ENCODE results near the gene WASL. TPM values are rescaled to one million over a fixed set of nuclear protein-coding genes. Genes with fewer than 3 reads are reported as not detected.

Gene WASL
- total RNA-seq, 2 experiments from 2014 or later, result 4.4 to 6.3 TPM

- intact Hi-C loops (cut with micrococcal nuclease; ENCODE audit: unreplicated experiment), result no loop called here
- Histone ChIP-seq H3K36me3 (ENCODE audit: insufficient read depth, low read length) (no peaks in the 10 kb centered on the region), H3K79me2 (ENCODE audit: insufficient read depth, low read depth, low read length) (peaks cover 28% of the 10 kb centered on the region), H2AFZ (ENCODE audit: low read length) (no peak overlapping the region), H3K9me2 (ENCODE audit: insufficient read depth, low read length) (no peaks in the 10 kb centered on the region), H3K4me3 (ENCODE audit: low read depth, low read length, poor library complexity, severe bottlenecking) (no peak overlapping the region), H3K27ac (ENCODE audit: low read depth, low read length, poor library complexity, severe bottlenecking) (no peak overlapping the region), H4K20me1 (ENCODE audit: insufficient read depth, low read length) (peaks cover 6% of the 10 kb centered on the region), H3K4me2 (ENCODE audit: low read length) (no peak overlapping the region), H3K4me1 (ENCODE audit: insufficient read depth, low read length, poor library complexity, severe bottlenecking) (peaks cover 10% of the 10 kb centered on the region), H3K9me3 (ENCODE audit: low read length) (no peaks in the 10 kb centered on the region)
- TF ChIP-seq CTCF (conservative IDR thresholded peaks at IDR 0.05; ENCODE audit: low read length) (no peak), EZH2phosphoT487 (IDR thresholded peaks at IDR 0.05; ENCODE audit: borderline replicate concordance, low read depth, low read length) (no peak)
- CTCF ChIA-PET (ENCODE audit: unreplicated experiment), result no interaction called here
- POLR2A ChIA-PET, result interaction anchor here (0.7 to 1.8 kb wide), 2 partner anchors 12 to 18 kb away, joined by 3 to 4 read pairs; no protein-coding TSS in a partner anchor
- no TSS peak for BruUV-seq (replicated peaks)
- no peak for DNase-seq (ENCODE audit: low spot score)
Measured at GRCh38 chr7:123752534-123752933, 3.7 kb upstream of the WASL start.

GRCh38 chr7:123751821-123752220, 3.0 kb upstream of the WASL start:
- peak overlapping the region; percentile 92 for H3K4me2 ChIP-seq (ENCODE audit: low read length)
- H2AFZ ChIP-seq (ENCODE audit: low read length), result no peak overlapping the region
- ChIA-PET CTCF (ENCODE audit: unreplicated experiment) (no interaction called here), POLR2A (interaction anchor here (1.8 kb wide), 1 partner anchor 13 kb away, joined by 4 read pairs; no protein-coding TSS in a partner anchor)
- H3K79me2 ChIP-seq (ENCODE audit: insufficient read depth, low read depth, low read length), result peaks cover 36% of the 10 kb centered on the region
- intact Hi-C loops (cut with micrococcal nuclease; ENCODE audit: unreplicated experiment), result no loop called here
- no TSS peak for BruUV-seq (replicated peaks)
- H3K4me1 ChIP-seq (ENCODE audit: insufficient read depth, low read length, poor library complexity, severe bottlenecking), result peaks cover 16% of the 10 kb centered on the region
- peaks cover 13% of the 10 kb centered on the region for H4K20me1 ChIP-seq (ENCODE audit: insufficient read depth, low read length)
- no peaks in the 10 kb centered on the region for H3K9me2 ChIP-seq (ENCODE audit: insufficient read depth, low read length)
- TF ChIP-seq CTCF (conservative IDR thresholded peaks at IDR 0.05; ENCODE audit: low read length) (no peak), EZH2phosphoT487 (IDR thresholded peaks at IDR 0.05; ENCODE audit: borderline replicate concordance, low read depth, low read length) (no peak)
- H3K27ac ChIP-seq (ENCODE audit: low read depth, low read length, poor library complexity, severe bottlenecking), result no peak overlapping the region
- no peaks in the 10 kb centered on the region for H3K36me3 ChIP-seq (ENCODE audit: insufficient read depth, low read length)
- no peak overlapping the region for H3K4me3 ChIP-seq (ENCODE audit: low read depth, low read length, poor library complexity, severe bottlenecking)
- no peak for DNase-seq (ENCODE audit: low spot score)
- no peaks in the 10 kb centered on the region for H3K9me3 ChIP-seq (ENCODE audit: low read length)

GRCh38 chr7:123750389-123751230, 1.8 kb upstream of the WASL start:
- intact Hi-C loops (cut with micrococcal nuclease; ENCODE audit: unreplicated experiment), result no loop called here
- H3K4me2 ChIP-seq (ENCODE audit: low read length), result peak overlapping the region; percentile 92
- peaks cover 48% of the 10 kb centered on the region for H3K79me2 ChIP-seq (ENCODE audit: insufficient read depth, low read depth, low read length)
- CTCF ChIA-PET (ENCODE audit: unreplicated experiment), result no interaction called here
- H3K9me2 ChIP-seq (ENCODE audit: insufficient read depth, low read length), result no peaks in the 10 kb centered on the region
- no peaks in the 10 kb centered on the region for H3K9me3 ChIP-seq (ENCODE audit: low read length)
- POLR2A ChIA-PET, result interaction anchor here (0.6 to 2.2 kb wide), 12 partner anchors 9 to 1353 kb away, joined by 3 to 11 read pairs (median 4); partner anchors contain the start of gene NDUFA5
- peaks cover 27% of the 10 kb centered on the region for H3K4me1 ChIP-seq (ENCODE audit: insufficient read depth, low read length, poor library complexity, severe bottlenecking)
- H3K4me3 ChIP-seq (ENCODE audit: low read depth, low read length, poor library complexity, severe bottlenecking), result peak overlapping the region; percentile 98
- no peak overlapping the region for H3K27ac ChIP-seq (ENCODE audit: low read depth, low read length, poor library complexity, severe bottlenecking)
- TF ChIP-seq EZH2phosphoT487 (IDR thresholded peaks at IDR 0.05; ENCODE audit: borderline replicate concordance, low read depth, low read length) (no peak), CTCF (conservative IDR thresholded peaks at IDR 0.05; ENCODE audit: low read length) (no peak)
- peaks cover 24% of the 10 kb centered on the region for H4K20me1 ChIP-seq (ENCODE audit: insufficient read depth, low read length)
- no peak overlapping the region for H2AFZ ChIP-seq (ENCODE audit: low read length)
- H3K36me3 ChIP-seq (ENCODE audit: insufficient read depth, low read length), result peaks cover under 1% of the 10 kb centered on the region; the same call in 1 of the 2 replicates
- BruUV-seq (replicated peaks), result no TSS peak
- no peak for DNase-seq (ENCODE audit: low spot score)
